K562 (cell line): ENCODE data around the gene MYADML2. TPM values are rescaled to one million over a fixed set of nuclear protein-coding genes. Genes with fewer than 3 reads are reported as not detected.

Experiments
- DLX4 ChIP-seq: fragments of 250-450 bp; sonication (Bioruptor Pico); IDR thresholded peaks from 2 replicates; pipeline ENCODE4 v1.6.1; 2021; ENCODE audit warnings: mild to moderate bottlenecking
- GABPB1 ChIP-seq: sonication (generic); formaldehyde crosslinking; IDR thresholded peaks from 2 replicates; pipeline ENCODE4 v1.8.0; 2022; ENCODE audit warnings: mild to moderate bottlenecking, missing genetic modification reagents
- HEY1 ChIP-seq: fragments of 250-450 bp; sonication (Bioruptor Pico); IDR thresholded peaks from 2 replicates; pipeline ENCODE4 v1.5.0; 2020; ENCODE audit warnings: mild to moderate bottlenecking, moderate library complexity, borderline replicate concordance
- KDM5B ChIP-seq: fragments of 200-600 bp; sonication (generic); IDR thresholded peaks from 2 replicates; pipeline ENCODE4 v1.6.1; 2012; ENCODE audit warnings: low read depth, mild to moderate bottlenecking, moderate library complexity, low read length, control low read depth, inconsistent platforms; ENCODE audit not compliant: insufficient replicate concordance
- MXI1 ChIP-seq: IDR thresholded peaks from 2 replicates; pipeline ENCODE4 v1.6.1; 2011; ENCODE audit warnings: low read depth, mild to moderate bottlenecking, improper control_type of control experiment, low read length
- MYNN ChIP-seq, 2 experiments: sonication (generic); formaldehyde crosslinking in 1 of 2; IDR thresholded peaks; 2 replicates each; pipeline versions ENCODE4 v1.5.0 to v1.6.1; 2016 to 2020; ENCODE audit warnings: antibody characterized with exemption in 1 of 2, missing genetic modification reagents in 1 of 2
- PHTF2 ChIP-seq: fragments of 250-450 bp; sonication (Bioruptor Pico); IDR thresholded peaks from 2 replicates; pipeline ENCODE4 v1.5.0; 2021; ENCODE audit warnings: mild to moderate bottlenecking
- RBM34 ChIP-seq: fragments of 200-400 bp; formaldehyde crosslinking; IDR thresholded peaks from 2 replicates; pipeline ENCODE4 v1.6.1; 2018; ENCODE audit warnings: low read length, borderline replicate concordance; ENCODE audit not compliant: insufficient read depth
- SMARCC2 ChIP-seq: fragments of 450-650 bp; IDR thresholded peaks from 2 replicates; pipeline ENCODE4 v1.6.1; 2017; ENCODE audit warnings: antibody characterized with exemption, moderate library complexity, mild to moderate bottlenecking, low read depth
- TCF3 ChIP-seq: sonication (generic); formaldehyde crosslinking; IDR thresholded peaks from 2 replicates; pipeline ENCODE4 v1.4.0; 2020; ENCODE audit warnings: mild to moderate bottlenecking, missing genetic modification reagents
- TRIM25 ChIP-seq: fragments of 450-650 bp; IDR thresholded peaks from 2 replicates; pipeline ENCODE4 v1.7.0; 2016; ENCODE audit warnings: borderline replicate concordance
- XRCC4 ChIP-seq: IDR thresholded peaks from one replicate; pipeline ENCODE4 v1.6.1; 2011; ENCODE audit not compliant: insufficient read depth, insufficient read length; ENCODE audit errors: extremely low read depth
- ZNF124 ChIP-seq: sonication (generic); formaldehyde crosslinking; IDR thresholded peaks from 2 replicates; pipeline ENCODE4 v1.8.1; 2022; ENCODE audit warnings: missing genetic modification reagents
- ZNF133 ChIP-seq: fragments of 250-450 bp; sonication (Bioruptor Pico); IDR thresholded peaks from 2 replicates; pipeline ENCODE4 v1.4.0; 2020; ENCODE audit warnings: mild to moderate bottlenecking
- ZNF24 ChIP-seq: fragments of 450-650 bp; IDR thresholded peaks from 2 replicates; pipeline ENCODE4 v1.6.1; 2016
- ZNF316 ChIP-seq: fragments of 450-650 bp; IDR thresholded peaks from 2 replicates; pipeline ENCODE4 v1.6.1; 2016
- ZNF77 ChIP-seq: fragments of 250-450 bp; sonication (Bioruptor Pico); IDR thresholded peaks from 2 replicates; pipeline ENCODE4 v1.5.0; 2020
- polyA plus RNA-seq, 8 experiments: library from polyadenylated mRNA; depleted of rRNA in 4 of 8; stranded (reverse) in 5 of 8; unstranded in 3 of 8; fragments of >200 nt; fragmentation: Nextera tagmentation in 2 of 8; fragmentation: Illumina TruSeq in 1 of 8; extraction: Ambion mirVana in 2 of 8; extraction: Trizol in 1 of 8; gene quantifications; 2 replicates each; pipeline versions ENCODE4 v1.2.1 to v1.2.3, GENCODE V29; 2011 to 2014; ENCODE audit warnings: inconsistent platforms in 1 of 8, missing spikeins in 1 of 8
- total RNA-seq, 7 experiments: library from RNA; depleted of rRNA in 6 of 7; stranded (reverse); fragments of >200 nt in 6 of 7; fragmentation: Illumina TruSeq in 2 of 7; extraction: Trizol in 2 of 7; gene quantifications; 2 replicates each; pipeline versions ENCODE4 v1.2.1 to v1.2.3, GENCODE V29; 2011 to 2021; ENCODE audit warnings: low replicate concordance in 1 of 7
- TF ChIP-seq, protein P1 (sequence below): sonication (generic); formaldehyde crosslinking; IDR thresholded peaks from 2 replicates; pipeline ENCODE4 v1.8.0; 2022; ENCODE audit warnings: mild to moderate bottlenecking, low read depth, missing genetic modification reagents
- TF ChIP-seq, protein P2 (sequence below), 2 experiments: fragments of 450-650 bp in 1 of 2; IDR thresholded peaks; 2 replicates each; pipeline ENCODE4 v1.6.1; 2011 to 2017; ENCODE audit warnings: low read depth in 2 of 2, antibody characterized with exemption in 1 of 2, borderline replicate concordance in 1 of 2, low read length in 1 of 2, mild to moderate bottlenecking in 1 of 2, mixed read lengths in 1 of 2; ENCODE audit not compliant: control insufficient read depth in 1 of 2
- TF ChIP-seq, protein P3 (sequence below): IDR thresholded peaks from 2 replicates; pipeline ENCODE4 v1.6.1; 2014; ENCODE audit warnings: antibody characterized with exemption

MYADML2 gene
- total and polyA plus RNA-seq, 9 of the 15 experiments (the other 6 are each of a cell fraction or from before 2014, with no cell fraction given) = not detected

- TF ChIP-seq PHTF2 (CRISPR knock-in tag) = no peak
- no peak for TF ChIP-seq ZNF133 (CRISPR knock-in tag)
- peak; percentile 59 for TF ChIP-seq KDM5B
- no peak for TF ChIP-seq ZNF124 (CRISPR knock-in tag)
- TF ChIP-seq, protein P1, sequence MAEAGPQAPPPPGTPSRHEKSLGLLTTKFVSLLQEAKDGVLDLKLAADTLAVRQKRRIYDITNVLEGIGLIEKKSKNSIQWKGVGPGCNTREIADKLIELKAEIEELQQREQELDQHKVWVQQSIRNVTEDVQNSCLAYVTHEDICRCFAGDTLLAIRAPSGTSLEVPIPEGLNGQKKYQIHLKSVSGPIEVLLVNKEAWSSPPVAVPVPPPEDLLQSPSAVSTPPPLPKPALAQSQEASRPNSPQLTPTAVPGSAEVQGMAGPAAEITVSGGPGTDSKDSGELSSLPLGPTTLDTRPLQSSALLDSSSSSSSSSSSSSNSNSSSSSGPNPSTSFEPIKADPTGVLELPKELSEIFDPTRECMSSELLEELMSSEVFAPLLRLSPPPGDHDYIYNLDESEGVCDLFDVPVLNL (CRISPR knock-in tag) = no peak
- TF ChIP-seq, protein P2, sequence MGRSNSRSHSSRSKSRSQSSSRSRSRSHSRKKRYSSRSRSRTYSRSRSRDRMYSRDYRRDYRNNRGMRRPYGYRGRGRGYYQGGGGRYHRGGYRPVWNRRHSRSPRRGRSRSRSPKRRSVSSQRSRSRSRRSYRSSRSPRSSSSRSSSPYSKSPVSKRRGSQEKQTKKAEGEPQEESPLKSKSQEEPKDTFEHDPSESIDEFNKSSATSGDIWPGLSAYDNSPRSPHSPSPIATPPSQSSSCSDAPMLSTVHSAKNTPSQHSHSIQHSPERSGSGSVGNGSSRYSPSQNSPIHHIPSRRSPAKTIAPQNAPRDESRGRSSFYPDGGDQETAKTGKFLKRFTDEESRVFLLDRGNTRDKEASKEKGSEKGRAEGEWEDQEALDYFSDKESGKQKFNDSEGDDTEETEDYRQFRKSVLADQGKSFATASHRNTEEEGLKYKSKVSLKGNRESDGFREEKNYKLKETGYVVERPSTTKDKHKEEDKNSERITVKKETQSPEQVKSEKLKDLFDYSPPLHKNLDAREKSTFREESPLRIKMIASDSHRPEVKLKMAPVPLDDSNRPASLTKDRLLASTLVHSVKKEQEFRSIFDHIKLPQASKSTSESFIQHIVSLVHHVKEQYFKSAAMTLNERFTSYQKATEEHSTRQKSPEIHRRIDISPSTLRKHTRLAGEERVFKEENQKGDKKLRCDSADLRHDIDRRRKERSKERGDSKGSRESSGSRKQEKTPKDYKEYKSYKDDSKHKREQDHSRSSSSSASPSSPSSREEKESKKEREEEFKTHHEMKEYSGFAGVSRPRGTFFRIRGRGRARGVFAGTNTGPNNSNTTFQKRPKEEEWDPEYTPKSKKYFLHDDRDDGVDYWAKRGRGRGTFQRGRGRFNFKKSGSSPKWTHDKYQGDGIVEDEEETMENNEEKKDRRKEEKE (IDR thresholded peaks at IDR 0.05; ENCODE audit: borderline replicate concordance in 1 of 2, control insufficient read depth in 1 of 2, low read depth in 2 of 2, low read length in 1 of 2) = no peak
- TF ChIP-seq ZNF316 = no peak
- TF ChIP-seq RBM34 = no peak
- TF ChIP-seq GABPB1 (CRISPR knock-in tag) = peak; percentile 47; the same call in 1 of the 2 replicates
- no peak for TF ChIP-seq ZNF77 (CRISPR knock-in tag)
- TF ChIP-seq TRIM25 = no peak
- no peak for TF ChIP-seq MXI1
- 0 out of 2 replicates have a peak, but pooled peaks have one; percentile 9 for TF ChIP-seq TCF3 (CRISPR knock-in tag)
- TF ChIP-seq DLX4 (CRISPR knock-in tag) = no peak
- peak; percentile 65; the same call in 1 of the 2 replicates for TF ChIP-seq ZNF24
- no peak; the same call in 1 of the 2 replicates for TF ChIP-seq SMARCC2
- no peak for TF ChIP-seq XRCC4
- TF ChIP-seq, protein P3, sequence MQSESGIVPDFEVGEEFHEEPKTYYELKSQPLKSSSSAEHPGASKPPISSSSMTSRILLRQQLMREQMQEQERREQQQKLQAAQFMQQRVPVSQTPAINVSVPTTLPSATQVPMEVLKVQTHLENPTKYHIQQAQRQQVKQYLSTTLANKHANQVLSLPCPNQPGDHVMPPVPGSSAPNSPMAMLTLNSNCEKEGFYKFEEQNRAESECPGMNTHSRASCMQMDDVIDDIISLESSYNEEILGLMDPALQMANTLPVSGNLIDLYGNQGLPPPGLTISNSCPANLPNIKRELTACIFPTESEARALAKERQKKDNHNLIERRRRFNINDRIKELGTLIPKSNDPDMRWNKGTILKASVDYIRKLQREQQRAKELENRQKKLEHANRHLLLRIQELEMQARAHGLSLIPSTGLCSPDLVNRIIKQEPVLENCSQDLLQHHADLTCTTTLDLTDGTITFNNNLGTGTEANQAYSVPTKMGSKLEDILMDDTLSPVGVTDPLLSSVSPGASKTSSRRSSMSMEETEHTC = no peak
- no peak for TF ChIP-seq MYNN (IDR thresholded peaks at IDR 0.05)
- TF ChIP-seq MYNN (CRISPR knock-in tag; IDR thresholded peaks at IDR 0.05) = no peak
- TF ChIP-seq HEY1 (CRISPR knock-in tag) = no peak
These were observed 12.5 kb upstream of the MYADML2 start (continued) for GRCh38 chr17:81959362-81960129.
